ENCODE results near the gene CTBP2.

Gene CTBP2

GRCh38 chr10:125043841-125044658 lies 116.3 kb downstream of the CTBP2 start:
- peak; percentile 58 for DNase-seq (ENCODE audit: low spot score)

- no peak for DNase-seq (ENCODE audit: low spot score)
Observed at GRCh38 chr10:125041856-125042506, 118.4 kb downstream of the CTBP2 start.

- no peak for DNase-seq (ENCODE audit: low spot score)
Observed at GRCh38 chr10:125039354-125039769, 121.0 kb downstream of the CTBP2 start.

GRCh38 chr10:125038637-125039036 lies 121.7 kb downstream of the CTBP2 start:
- no peak for DNase-seq (ENCODE audit: low spot score)

- peak; percentile 55 for DNase-seq (ENCODE audit: low spot score)
Observed at GRCh38 chr10:125037145-125037877, 123.1 kb downstream of the CTBP2 start.

- DNase-seq (ENCODE audit: low spot score): no peak
Observed at GRCh38 chr10:125035588-125036295, 124.6 kb downstream of the CTBP2 start.

- DNase-seq (ENCODE audit: low spot score): peak; percentile 75
Observed at GRCh38 chr10:125035136-125035535, 125.2 kb downstream of the CTBP2 start.

GRCh38 chr10:125034675-125035074 lies 125.7 kb downstream of the CTBP2 start:
- no peak for DNase-seq (ENCODE audit: low spot score)

GRCh38 chr10:125033146-125033924 lies 127.0 kb downstream of the CTBP2 start:
- no peak for DNase-seq (ENCODE audit: low spot score)

GRCh38 chr10:125032474-125033020 lies 127.8 kb downstream of the CTBP2 start:
- DNase-seq (ENCODE audit: low spot score): no peak

- DNase-seq (ENCODE audit: low spot score): no peak
Observed at GRCh38 chr10:125030567-125031197, 129.7 kb downstream of the CTBP2 start.

- no peak for DNase-seq (ENCODE audit: low spot score)
Observed at GRCh38 chr10:125029584-125030242, 130.7 kb downstream of the CTBP2 start.

- DNase-seq (ENCODE audit: low spot score): peak; percentile 59
Observed at GRCh38 chr10:125027871-125028869, 132.2 kb downstream of the CTBP2 start.

GRCh38 chr10:125026974-125027735 lies 133.2 kb downstream of the CTBP2 start:
- DNase-seq (ENCODE audit: low spot score): no peak

- DNase-seq (ENCODE audit: low spot score): no peak
Observed at GRCh38 chr10:125026036-125026931, 134.1 kb downstream of the CTBP2 start.

GRCh38 chr10:125025341-125025740 lies 135.0 kb downstream of the CTBP2 start:
- DNase-seq (ENCODE audit: low spot score): no peak

Data from AG08395 (cell line).